Hematopoietic multipotent progenitor cell treated with erythropoietin and hydrocortisone succinate and interleukin-3 and kit ligand, for 15 days (in vitro differentiated cells): Measurements from ENCODE around the gene PCNX1.
A peak's percentile ranks its signal among the peaks of the same experiment; 100 is the strongest.
"Not testable (repeated sequence)": the region's sequence is repeated elsewhere in the genome, so short reads cannot be mapped to it uniquely, and the experiment has no call there.

ENCODE experiments used
- DNase-seq: peaks from one replicate; pipeline ENCODE4 v3.0.0-alpha.2; 2015; ENCODE audit warnings: low spot score

PCNX1 gene

GRCh38 chr14:70907176-70907995, at the start of gene PCNX1:
TSS of gene PCNX1 (plus strand) at chr14:70907459. CDS start at chr14:70907851, 392 bp downstream.
- DNase-seq, result peak; percentile 77

- no peak for DNase-seq
These were observed 49.8 kb upstream of the PCNX1 start for GRCh38 chr14:70857496-70857890.

- DNase-seq, result no peak
These were observed 48.6 kb upstream of the PCNX1 start for GRCh38 chr14:70858641-70859040.

- DNase-seq, result not testable (repeated sequence)
These were observed 40.3 kb upstream of the PCNX1 start for GRCh38 chr14:70866992-70867391.

GRCh38 chr14:70871001-70871400, 36.3 kb upstream of the PCNX1 start:
- no peak for DNase-seq

- DNase-seq, result no peak
These were observed 35.2 kb upstream of the PCNX1 start for GRCh38 chr14:70871863-70872677.

- DNase-seq, result no peak
These were observed 34.6 kb upstream of the PCNX1 start for GRCh38 chr14:70872678-70873020.

GRCh38 chr14:70873627-70874026, 33.6 kb upstream of the PCNX1 start:
- DNase-seq, result no peak

- not testable (repeated sequence) for DNase-seq
These were observed 31.3 kb upstream of the PCNX1 start for GRCh38 chr14:70875811-70876460.

GRCh38 chr14:70879448-70879847, 27.8 kb upstream of the PCNX1 start:
- DNase-seq, result no peak

GRCh38 chr14:70880888-70881287, 26.4 kb upstream of the PCNX1 start:
- not testable (repeated sequence) for DNase-seq

- no peak for DNase-seq
These were observed 25.6 kb upstream of the PCNX1 start for GRCh38 chr14:70881549-70882177.

GRCh38 chr14:70882776-70883492, 24.3 kb upstream of the PCNX1 start:
- no peak for DNase-seq

- DNase-seq, result no peak
These were observed 22.5 kb upstream of the PCNX1 start for GRCh38 chr14:70884595-70885342.

GRCh38 chr14:70885343-70886022, 21.8 kb upstream of the PCNX1 start:
- DNase-seq, result no peak

- DNase-seq, result no peak
These were observed 20.6 kb upstream of the PCNX1 start for GRCh38 chr14:70886421-70887206.

- no peak for DNase-seq
These were observed 20.0 kb upstream of the PCNX1 start for GRCh38 chr14:70887207-70887681.

- DNase-seq, result no peak
These were observed 19.3 kb upstream of the PCNX1 start for GRCh38 chr14:70887737-70888499.
